ENCODE data around the gene ZMIZ1. TPM values are rescaled to one million over a fixed set of nuclear protein-coding genes. Genes with fewer than 3 reads are reported as not detected.
A peak's percentile ranks its signal among the peaks of the same experiment; 100 is the strongest.

The ZMIZ1 gene
- polyA plus RNA-seq, 1 experiment: 7.6 TPM

DNA sequence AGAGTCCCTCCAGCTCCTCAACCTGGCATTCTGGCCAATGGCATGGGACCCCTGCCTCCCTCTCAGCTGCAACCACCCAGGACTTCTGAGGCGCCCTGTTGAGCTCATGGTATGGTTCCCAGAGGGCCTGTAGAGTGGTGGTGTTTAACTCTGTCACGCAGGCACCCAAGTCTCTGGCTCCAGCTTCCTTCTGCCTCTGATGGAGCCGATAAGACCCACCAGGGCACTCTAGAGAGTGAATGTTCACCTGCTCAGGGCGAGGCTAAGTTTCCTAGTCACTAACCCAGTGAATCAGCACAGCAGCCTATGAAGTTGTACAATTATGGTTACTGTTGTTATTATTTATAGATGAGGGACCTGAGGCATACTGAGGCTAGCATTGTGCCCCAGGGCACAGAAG is 120.4 kb downstream of the ZMIZ1 start:
- ChIA-PET POLR2A (interaction anchor here (0.6 to 0.9 kb wide), 2 partner anchors 29 to 58 kb away, joined by 3 to 5 read pairs; no protein-coding TSS in a partner anchor), CTCF (interaction anchor here (1.5 kb wide), 1 partner anchor 9 kb away, joined by 4 read pairs; no protein-coding TSS in a partner anchor)
- TF ChIP-seq CTCF (IDR thresholded peaks at IDR 0.05; ENCODE audit: low read depth, low read length): no peak
- H3K9me3 ChIP-seq (ENCODE audit: control insufficient read depth, insufficient read depth, low read length): no peaks in the 10 kb centered on the region; the same call in 1 of the 2 replicates
- H3K27ac ChIP-seq (ENCODE audit: low read depth, low read length): no peak overlapping the region
- H3K27me3 ChIP-seq (ENCODE audit: control insufficient read depth, insufficient read depth, low read length): no peaks in the 10 kb centered on the region
- no peak overlapping the region for H3K4me3 ChIP-seq (ENCODE audit: low read depth, low read length)
- no peak for DNase-seq (ENCODE audit: low read depth, low spot score)

GRCh38 chr10:79189853-79190435 is 121.2 kb downstream of the ZMIZ1 start:
- Histone ChIP-seq H3K4me3 (ENCODE audit: low read depth, low read length) (no peak overlapping the region), H3K27me3 (ENCODE audit: control insufficient read depth, insufficient read depth, low read length) (no peaks in the 10 kb centered on the region), H3K9me3 (ENCODE audit: control insufficient read depth, insufficient read depth, low read length) (no peaks in the 10 kb centered on the region; the same call in 1 of the 2 replicates), H3K27ac (ENCODE audit: low read depth, low read length) (peak overlapping the region; percentile 31)
- no peak for TF ChIP-seq CTCF (IDR thresholded peaks at IDR 0.05; ENCODE audit: low read depth, low read length)
- no peak for DNase-seq (ENCODE audit: low read depth, low spot score)
- ChIA-PET POLR2A (no interaction called here), CTCF (no interaction called here)

DNA sequence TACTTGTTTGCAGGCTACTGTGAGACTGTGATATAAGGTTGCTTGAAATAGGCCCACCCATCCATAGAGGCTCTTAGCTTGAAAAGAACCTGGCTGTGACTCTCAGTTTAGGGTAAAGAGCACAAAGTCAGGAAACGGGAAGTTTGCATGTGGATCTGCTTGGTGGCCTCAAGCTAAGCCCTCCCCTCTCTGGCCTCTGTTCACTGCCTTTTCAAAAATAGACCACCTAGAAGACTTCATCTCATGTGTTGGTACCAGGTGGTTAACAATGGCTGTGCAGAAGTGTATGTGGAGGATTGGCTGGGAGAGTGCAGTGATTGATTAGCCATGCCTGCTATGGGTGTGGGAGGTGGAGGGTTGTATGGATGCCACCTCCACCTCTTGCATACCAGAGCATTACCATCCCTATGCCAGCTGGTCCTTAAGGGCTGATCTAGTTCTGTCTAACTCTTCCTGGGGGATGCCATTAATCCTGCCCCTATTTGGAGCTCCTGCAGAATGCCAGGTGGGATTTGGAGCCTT is 122.0 kb downstream of the ZMIZ1 start:
- Histone ChIP-seq H3K9me3 (ENCODE audit: control insufficient read depth, insufficient read depth, low read length) (no peaks in the 10 kb centered on the region; the same call in 1 of the 2 replicates), H3K27me3 (ENCODE audit: control insufficient read depth, insufficient read depth, low read length) (no peaks in the 10 kb centered on the region), H3K27ac (ENCODE audit: low read depth, low read length) (no peak overlapping the region), H3K4me3 (ENCODE audit: low read depth, low read length) (no peak overlapping the region)
- ChIA-PET CTCF (no interaction called here), POLR2A (no interaction called here)
- DNase-seq (ENCODE audit: low read depth, low spot score): no peak
- no peak for TF ChIP-seq CTCF (IDR thresholded peaks at IDR 0.05; ENCODE audit: low read depth, low read length)

- POLR2A ChIA-PET: no interaction called here
Measured at GRCh38 chr10:79191951-79192676, 123.3 kb downstream of the ZMIZ1 start.

More at GRCh38 chr10:79191951-79192676, 123.3 kb downstream of the ZMIZ1 start:
- Histone ChIP-seq H3K4me3 (ENCODE audit: low read depth, low read length) (no peak overlapping the region), H3K27me3 (ENCODE audit: control insufficient read depth, insufficient read depth, low read length) (no peaks in the 10 kb centered on the region), H3K27ac (ENCODE audit: low read depth, low read length) (peak overlapping the region; percentile 39), H3K9me3 (ENCODE audit: control insufficient read depth, insufficient read depth, low read length) (no peaks in the 10 kb centered on the region; the same call in 1 of the 2 replicates)
- DNase-seq (ENCODE audit: low read depth, low spot score): no peak
- CTCF ChIA-PET: interaction anchor here (1.0 kb wide), 1 partner anchor 1145 kb away, joined by 3 read pairs; no protein-coding TSS in a partner anchor
- TF ChIP-seq CTCF (IDR thresholded peaks at IDR 0.05; ENCODE audit: low read depth, low read length): no peak
